ENCODE measurements around the gene CCL24.
A peak's percentile ranks its signal among the peaks of the same experiment; 100 is the strongest.
"Not testable (repeated sequence)": the region's sequence is repeated elsewhere in the genome, so short reads cannot be mapped to it uniquely, and the experiment has no call there.

CCL24 gene

DNA sequence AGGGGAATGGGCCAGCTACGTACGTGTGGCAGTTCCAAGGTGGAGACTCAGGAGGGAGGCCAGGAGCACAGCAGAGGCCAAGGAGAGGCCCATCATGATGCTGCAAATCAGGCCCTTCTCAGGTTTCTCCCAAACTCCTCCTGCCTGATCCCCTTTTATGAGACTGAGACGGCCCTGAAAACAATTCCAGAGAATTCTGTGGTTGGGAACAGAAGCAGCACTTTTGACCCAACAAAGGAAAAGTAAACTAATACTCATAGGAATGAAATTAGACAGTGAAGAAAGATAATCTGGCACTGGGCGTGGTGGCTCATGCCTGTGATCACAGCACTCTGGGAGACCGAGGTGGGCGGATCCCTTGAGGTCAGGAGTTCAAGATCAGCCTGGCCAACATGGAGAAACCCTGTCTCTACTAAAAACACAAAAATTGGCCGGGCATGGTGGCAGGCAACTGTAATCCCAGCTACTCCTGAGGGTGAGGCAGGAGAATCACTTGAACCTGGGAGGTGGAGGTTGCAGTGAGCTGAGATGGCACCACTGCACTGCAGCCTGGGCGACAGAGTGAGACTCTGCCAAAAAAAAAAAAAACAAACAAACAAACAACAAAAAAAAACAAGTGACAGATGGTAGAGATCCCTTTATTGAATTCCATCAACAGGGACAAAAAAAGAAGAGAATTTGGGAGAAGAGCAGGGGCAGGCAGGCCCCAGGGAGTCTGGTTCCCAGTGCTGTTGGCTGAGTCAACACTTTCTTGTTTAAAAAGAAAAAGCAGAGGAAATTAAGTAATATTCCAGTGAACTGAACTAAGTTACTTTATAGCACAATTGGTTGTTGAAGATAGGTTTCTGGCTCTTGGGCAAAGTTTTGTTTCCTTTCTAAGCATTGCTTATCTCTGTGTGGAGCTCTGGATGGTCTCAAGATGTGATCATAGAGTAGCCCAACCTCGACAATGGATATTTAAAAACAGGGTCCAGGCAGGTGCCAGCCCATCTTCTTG, 41.2 kb downstream of the CCL24 start, which contains the start of gene CCL26:
CCL26 (minus strand) TSS at position 131 of the 997 bp plus-strand sequence; CDS start at position 96, 35 bp downstream.
- H3K9me2 ChIP-seq (replicated peaks; ENCODE audit: control insufficient read depth, low read length): no peaks in the 10 kb centered on the region
- no peaks in the 10 kb centered on the region for H3K79me2 ChIP-seq (ENCODE audit: control insufficient read depth, low read length)
- peaks cover 6% of the 10 kb centered on the region for H3K4me1 ChIP-seq (ENCODE audit: control insufficient read depth, low read length)
- H4K20me1 ChIP-seq (ENCODE audit: control insufficient read depth, insufficient read depth, low read depth, low read length): no peaks in the 10 kb centered on the region
- peaks cover 19% of the 10 kb centered on the region for H3K27me3 ChIP-seq (ENCODE audit: control insufficient read depth, low read length)
- H3K4me2 ChIP-seq (ENCODE audit: low read length): no peak within 1 kb of the TSS
- TF ChIP-seq EZH2phosphoT487 (IDR thresholded peaks at IDR 0.05; ENCODE audit: borderline replicate concordance, low read length) (no peak), CTCF (IDR thresholded peaks at IDR 0.05; ENCODE audit: low read depth, low read length, poor library complexity, severe bottlenecking) (no peak)
- H3K27ac ChIP-seq (ENCODE audit: low read depth, low read length): no peak within 1 kb of the TSS
- H3F3A ChIP-seq (ENCODE audit: control insufficient read depth, insufficient read depth): no peaks in the 10 kb centered on the region
- no peaks in the 10 kb centered on the region for H3K9me3 ChIP-seq (ENCODE audit: control insufficient read depth, insufficient read depth, low read length)
- no peak within 1 kb of the TSS for H3K4me3 ChIP-seq (ENCODE audit: low read length)
- no peaks in the 10 kb centered on the region for H3K36me3 ChIP-seq (ENCODE audit: control insufficient read depth, low read length)

DNA sequence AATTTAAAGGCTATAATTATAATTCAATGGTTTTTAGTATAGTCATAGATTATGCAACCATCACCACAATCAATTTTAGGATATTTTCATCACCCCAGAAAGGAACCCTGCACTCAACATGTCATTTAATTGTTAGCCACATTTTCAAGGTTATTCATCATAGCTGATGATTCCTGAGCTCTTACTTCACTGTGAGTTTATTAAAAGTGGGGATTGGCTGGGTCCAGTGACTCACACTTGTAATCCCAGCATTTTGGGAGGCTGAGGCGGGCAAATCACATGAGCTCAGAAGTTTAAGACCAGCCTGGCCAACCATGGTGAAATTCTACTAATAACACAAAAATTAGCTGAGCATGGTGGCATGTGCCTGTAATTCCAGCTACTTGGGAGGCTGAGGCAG, 42.4 kb downstream of the CCL24 start:
- no peak overlapping the region for H3K27ac ChIP-seq (ENCODE audit: low read depth, low read length)
- peaks cover 11% of the 10 kb centered on the region; the same call in 1 of the 2 replicates for H3K27me3 ChIP-seq (ENCODE audit: control insufficient read depth, low read length)
- H3F3A ChIP-seq (ENCODE audit: control insufficient read depth, insufficient read depth): no peaks in the 10 kb centered on the region
- H3K4me3 ChIP-seq (ENCODE audit: low read length): no peak overlapping the region
- H3K36me3 ChIP-seq (ENCODE audit: control insufficient read depth, low read length): no peaks in the 10 kb centered on the region
- H3K9me2 ChIP-seq (replicated peaks; ENCODE audit: control insufficient read depth, low read length): no peaks in the 10 kb centered on the region
- TF ChIP-seq EZH2phosphoT487 (IDR thresholded peaks at IDR 0.05; ENCODE audit: borderline replicate concordance, low read length) (no peak), CTCF (IDR thresholded peaks at IDR 0.05; ENCODE audit: low read depth, low read length, poor library complexity, severe bottlenecking) (no peak)
- H3K4me2 ChIP-seq (ENCODE audit: low read length): no peak overlapping the region
- no peaks in the 10 kb centered on the region for H3K79me2 ChIP-seq (ENCODE audit: control insufficient read depth, low read length)
- H4K20me1 ChIP-seq (ENCODE audit: control insufficient read depth, insufficient read depth, low read depth, low read length): no peaks in the 10 kb centered on the region
- no peaks in the 10 kb centered on the region for H3K9me3 ChIP-seq (ENCODE audit: control insufficient read depth, insufficient read depth, low read length)
- H3K4me1 ChIP-seq (ENCODE audit: control insufficient read depth, low read length): no peaks in the 10 kb centered on the region

GRCh38 chr7:75762350-75762917, 51.2 kb downstream of the CCL24 start:
- Histone ChIP-seq H3K4me1 (ENCODE audit: control insufficient read depth, low read length) (peaks cover 10% of the 10 kb centered on the region), H3K9me2 (replicated peaks; ENCODE audit: control insufficient read depth, low read length) (no peaks in the 10 kb centered on the region), H3K27me3 (ENCODE audit: control insufficient read depth, low read length) (no peaks in the 10 kb centered on the region), H3F3A (ENCODE audit: control insufficient read depth, insufficient read depth) (no peaks in the 10 kb centered on the region), H3K79me2 (ENCODE audit: control insufficient read depth, low read length) (no peaks in the 10 kb centered on the region), H3K9me3 (ENCODE audit: control insufficient read depth, insufficient read depth, low read length) (no peaks in the 10 kb centered on the region), H3K4me2 (ENCODE audit: low read length) (no peak overlapping the region), H4K20me1 (ENCODE audit: control insufficient read depth, insufficient read depth, low read depth, low read length) (no peaks in the 10 kb centered on the region), H3K27ac (ENCODE audit: low read depth, low read length) (no peak overlapping the region), H3K36me3 (ENCODE audit: control insufficient read depth, low read length) (no peaks in the 10 kb centered on the region), H3K4me3 (ENCODE audit: low read length) (no peak overlapping the region)
- TF ChIP-seq EZH2phosphoT487 (IDR thresholded peaks at IDR 0.05; ENCODE audit: borderline replicate concordance, low read length): no peak
- peak; percentile 69 for TF ChIP-seq CTCF (IDR thresholded peaks at IDR 0.05; ENCODE audit: low read depth, low read length, poor library complexity, severe bottlenecking)

DNA sequence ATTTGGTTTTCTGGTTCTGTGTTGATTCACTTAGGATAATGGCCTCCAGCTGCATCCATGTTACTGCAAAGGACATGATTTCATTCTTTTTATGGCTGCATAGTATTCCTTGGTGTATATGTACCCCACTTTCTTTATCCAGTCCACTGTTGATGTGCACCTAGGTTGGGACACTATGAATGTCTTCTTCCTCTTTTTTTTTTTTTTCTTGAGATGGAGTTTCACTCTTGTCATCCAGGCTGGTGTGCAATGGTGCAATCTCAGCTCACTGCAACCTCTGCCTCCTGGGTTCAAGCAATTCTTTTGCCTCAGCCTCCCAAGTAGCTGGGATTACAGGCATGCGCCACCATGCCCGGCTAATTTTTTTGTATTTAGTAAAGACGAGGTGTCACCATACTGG, 51.8 kb downstream of the CCL24 start:
- H3K27ac ChIP-seq (ENCODE audit: low read depth, low read length); H3K4me2 ChIP-seq (ENCODE audit: low read length); H3K4me3 ChIP-seq (ENCODE audit: low read length); H3K9me2 ChIP-seq (replicated peaks; ENCODE audit: control insufficient read depth, low read length); H3K79me2 ChIP-seq (ENCODE audit: control insufficient read depth, low read length); H3K27me3 ChIP-seq (ENCODE audit: control insufficient read depth, low read length); H4K20me1 ChIP-seq (ENCODE audit: control insufficient read depth, insufficient read depth, low read depth, low read length); H3K36me3 ChIP-seq (ENCODE audit: control insufficient read depth, low read length); H3K9me3 ChIP-seq (ENCODE audit: control insufficient read depth, insufficient read depth, low read length); H3F3A ChIP-seq (ENCODE audit: control insufficient read depth, insufficient read depth): not testable (repeated sequence)
- peaks cover 10% of the 10 kb centered on the region for H3K4me1 ChIP-seq (ENCODE audit: control insufficient read depth, low read length)

Data from DOHH2 (cell line).